WERI-Rb-1 (cell line): ENCODE data around the gene CD27.

Experiments
- DNase-seq: peaks from one replicate; pipeline ENCODE4 v3.0.0-alpha.2; 2020
- H3K27ac ChIP-seq: fragments of 250-450 bp; sonication (Bioruptor Pico); 2 replicates; pipeline ENCODE4 v1.5.1; 2020; ENCODE audit warnings: mild to moderate bottlenecking, moderate library complexity
- H3K27me3 ChIP-seq: fragments of 250-450 bp; sonication (Bioruptor Pico); 2 replicates; pipeline ENCODE4 v1.5.1; 2021; ENCODE audit warnings: mild to moderate bottlenecking, low read depth, moderate library complexity; ENCODE audit not compliant: insufficient read depth, severe bottlenecking
- H3K36me3 ChIP-seq: fragments of 250-450 bp; sonication (Bioruptor Pico); 2 replicates; pipeline ENCODE4 v1.5.1; 2020; ENCODE audit warnings: mild to moderate bottlenecking, moderate library complexity
- H3K4me3 ChIP-seq: 2 replicates; pipeline ENCODE4 v1.5.1; 2011; ENCODE audit warnings: low read depth, mild to moderate bottlenecking, control low read depth, low read length
- H3K9me3 ChIP-seq: fragments of 250-450 bp; sonication (Bioruptor Pico); 2 replicates; pipeline ENCODE4 v1.5.1; 2021; ENCODE audit warnings: mild to moderate bottlenecking, moderate library complexity; ENCODE audit not compliant: severe bottlenecking
- CTCF ChIP-seq: IDR thresholded peaks from 2 replicates; pipeline ENCODE4 v1.5.1; 2011; ENCODE audit warnings: low read depth, mild to moderate bottlenecking, control low read depth, inconsistent platforms, low read length

The CD27 gene

GRCh38 chr12:6407236-6407954, 37.4 kb upstream of the CD27 start:
- no peak overlapping the region for H3K4me3 ChIP-seq
- no peaks in the 10 kb centered on the region for H3K9me3 ChIP-seq
- no peaks in the 10 kb centered on the region for H3K36me3 ChIP-seq
- no peaks in the 10 kb centered on the region for H3K27me3 ChIP-seq
- no peak overlapping the region for H3K27ac ChIP-seq
- DNase-seq, result no peak
- no peak for TF ChIP-seq CTCF

GRCh38 chr12:6416596-6416995, 28.2 kb upstream of the CD27 start:
- Histone ChIP-seq H3K27ac (no peak overlapping the region), H3K36me3 (no peaks in the 10 kb centered on the region), H3K4me3 (no peak overlapping the region), H3K9me3 (no peaks in the 10 kb centered on the region), H3K27me3 (no peaks in the 10 kb centered on the region)
- TF ChIP-seq CTCF, result no peak
- no peak for DNase-seq

- TF ChIP-seq CTCF, result no peak
- Histone ChIP-seq H3K9me3 (no peaks in the 10 kb centered on the region), H3K36me3 (no peaks in the 10 kb centered on the region), H3K4me3 (no peak overlapping the region), H3K27ac (no peak overlapping the region), H3K27me3 (no peaks in the 10 kb centered on the region)
- DNase-seq, result no peak
These were observed 26.0 kb upstream of the CD27 start for GRCh38 chr12:6418796-6419195.

- TF ChIP-seq CTCF, result no peak
- no peaks in the 10 kb centered on the region for H3K27me3 ChIP-seq
- H3K27ac ChIP-seq, result no peak overlapping the region
- DNase-seq, result no peak
- no peaks in the 10 kb centered on the region for H3K9me3 ChIP-seq
- H3K36me3 ChIP-seq, result no peaks in the 10 kb centered on the region
- H3K4me3 ChIP-seq, result no peak overlapping the region
These were observed 24.4 kb upstream of the CD27 start for GRCh38 chr12:6420364-6420763.

- peak; percentile 85 for TF ChIP-seq CTCF
- Histone ChIP-seq H3K36me3 (no peaks in the 10 kb centered on the region), H3K27me3 (no peaks in the 10 kb centered on the region), H3K27ac (no peak overlapping the region), H3K9me3 (no peaks in the 10 kb centered on the region), H3K4me3 (no peak overlapping the region)
- DNase-seq, result peak; percentile 80
These were observed 21.3 kb upstream of the CD27 start for GRCh38 chr12:6423267-6424007.
